ENCODE results near the gene SEPTIN2. TPM values are rescaled to one million over a fixed set of nuclear protein-coding genes. Genes with fewer than 3 reads are reported as not detected.
"Not testable (repeated sequence)": the region's sequence is repeated elsewhere in the genome, so short reads cannot be mapped to it uniquely, and the experiment has no call there.

SEPTIN2 gene
- polyA plus RNA-seq, 3 donors = 612 to 635 (median 613) TPM

- no peak for DNase-seq (ENCODE audit: extremely low read depth in 1 of 11, low read depth in 9 of 11, low spot score in 4 of 11)
Measured at GRCh38 chr2:241275504-241275903, 40.2 kb upstream of the SEPTIN2 start.

GRCh38 chr2:241275910-241276309 is 39.8 kb upstream of the SEPTIN2 start:
- DNase-seq (ENCODE audit: extremely low read depth in 1 of 11, low read depth in 9 of 11, low spot score in 4 of 11) = no peak

GRCh38 chr2:241278306-241278705 is 37.4 kb upstream of the SEPTIN2 start:
- DNase-seq (ENCODE audit: extremely low read depth in 1 of 11, low read depth in 9 of 11, low spot score in 4 of 11) = not testable (repeated sequence)

- DNase-seq (ENCODE audit: extremely low read depth in 1 of 11, low read depth in 9 of 11, low spot score in 4 of 11) = no peak
Measured at GRCh38 chr2:241279413-241279812, 36.3 kb upstream of the SEPTIN2 start.

GRCh38 chr2:241279828-241280227 is 35.9 kb upstream of the SEPTIN2 start:
- DNase-seq (ENCODE audit: extremely low read depth in 1 of 11, low read depth in 9 of 11, low spot score in 4 of 11) = no peak

GRCh38 chr2:241280291-241280690 is 35.4 kb upstream of the SEPTIN2 start:
- DNase-seq (ENCODE audit: extremely low read depth in 1 of 11, low read depth in 9 of 11, low spot score in 4 of 11) = no peak

GRCh38 chr2:241282555-241282954 is 33.2 kb upstream of the SEPTIN2 start:
- DNase-seq (ENCODE audit: extremely low read depth in 1 of 11, low read depth in 9 of 11, low spot score in 4 of 11) = no peak

GRCh38 chr2:241285596-241285995 is 30.1 kb upstream of the SEPTIN2 start:
- DNase-seq (ENCODE audit: extremely low read depth in 1 of 11, low read depth in 9 of 11, low spot score in 4 of 11) = no peak

GRCh38 chr2:241286348-241287090 is 29.2 kb upstream of the SEPTIN2 start:
- DNase-seq (ENCODE audit: extremely low read depth in 1 of 11, low read depth in 9 of 11, low spot score in 4 of 11) = no peak

- DNase-seq (ENCODE audit: extremely low read depth in 1 of 11, low read depth in 9 of 11, low spot score in 4 of 11) = no peak
Measured at GRCh38 chr2:241288324-241288888, 27.3 kb upstream of the SEPTIN2 start.

- no peak for DNase-seq (ENCODE audit: extremely low read depth in 1 of 11, low read depth in 9 of 11, low spot score in 4 of 11)
Measured at GRCh38 chr2:241289053-241289452, 26.7 kb upstream of the SEPTIN2 start.

GRCh38 chr2:241289597-241289996 is 26.1 kb upstream of the SEPTIN2 start:
- DNase-seq (ENCODE audit: extremely low read depth in 1 of 11, low read depth in 9 of 11, low spot score in 4 of 11) = no peak

- DNase-seq (ENCODE audit: extremely low read depth in 1 of 11, low read depth in 9 of 11, low spot score in 4 of 11) = no peak
Measured at GRCh38 chr2:241291153-241291552, 24.6 kb upstream of the SEPTIN2 start.

- DNase-seq (ENCODE audit: extremely low read depth in 1 of 11, low read depth in 9 of 11, low spot score in 4 of 11) = no peak
Measured at GRCh38 chr2:241291977-241292376, 23.7 kb upstream of the SEPTIN2 start.

- DNase-seq (ENCODE audit: extremely low read depth in 1 of 11, low read depth in 9 of 11, low spot score in 4 of 11) = not testable (repeated sequence)
Measured at GRCh38 chr2:241293378-241293797, 22.3 kb upstream of the SEPTIN2 start.

GRCh38 chr2:241295326-241296095 is 20.2 kb upstream of the SEPTIN2 start:
- no peak for DNase-seq (ENCODE audit: extremely low read depth in 1 of 11, low read depth in 9 of 11, low spot score in 4 of 11)

GRCh38 chr2:241296767-241297166 is 19.0 kb upstream of the SEPTIN2 start:
- DNase-seq (ENCODE audit: extremely low read depth in 1 of 11, low read depth in 9 of 11, low spot score in 4 of 11) = no peak

GRCh38 chr2:241298673-241299072 is 17.1 kb upstream of the SEPTIN2 start:
- no peak for DNase-seq (ENCODE audit: extremely low read depth in 1 of 11, low read depth in 9 of 11, low spot score in 4 of 11)

- DNase-seq (ENCODE audit: extremely low read depth in 1 of 11, low read depth in 9 of 11, low spot score in 4 of 11) = no peak
Measured at GRCh38 chr2:241300000-241300399, 15.7 kb upstream of the SEPTIN2 start.

GRCh38 chr2:241302083-241302482 is 13.6 kb upstream of the SEPTIN2 start:
- DNase-seq (ENCODE audit: extremely low read depth in 1 of 11, low read depth in 9 of 11, low spot score in 4 of 11) = no peak

All from renal cortex interstitium (tissue), 11 donors.